HG03457 (cell line): Measurements from ENCODE around the gene SLC7A11.

Source experiments
- ATAC-seq: cut with Tn5 transposase; IDR thresholded peaks from one replicate; pipeline ENCODE4 v1.9.1; 2021; ENCODE audit warnings: moderate number of reproducible peaks; ENCODE audit not compliant: unreplicated experiment

SLC7A11 gene

GRCh38 chr4:138174981-138175794 is 67.0 kb downstream of the SLC7A11 start:
- ATAC-seq = no peak

- no peak for ATAC-seq
Measured at GRCh38 chr4:138164208-138164607, 77.9 kb downstream of the SLC7A11 start.

- no peak for ATAC-seq
Measured at GRCh38 chr4:138163171-138163570, 79.0 kb downstream of the SLC7A11 start.

GRCh38 chr4:138162259-138162658 is 79.9 kb downstream of the SLC7A11 start:
- ATAC-seq = no peak

- ATAC-seq = no peak
Measured at GRCh38 chr4:138161351-138161750, 80.8 kb downstream of the SLC7A11 start.

GRCh38 chr4:138158746-138159297 is 83.3 kb downstream of the SLC7A11 start:
- ATAC-seq = no peak

GRCh38 chr4:138140879-138141278 is 101.3 kb downstream of the SLC7A11 start:
- no peak for ATAC-seq

GRCh38 chr4:138138774-138139173 is 103.4 kb downstream of the SLC7A11 start:
- ATAC-seq = no peak

- ATAC-seq = no peak
Measured at GRCh38 chr4:138135610-138136009, 106.5 kb downstream of the SLC7A11 start.

- no peak for ATAC-seq
Measured at GRCh38 chr4:138118270-138118669, 123.9 kb downstream of the SLC7A11 start.

- no peak for ATAC-seq
Measured at GRCh38 chr4:138115053-138115452, 127.1 kb downstream of the SLC7A11 start.

GRCh38 chr4:138114434-138114833 is 127.7 kb downstream of the SLC7A11 start:
- ATAC-seq = peak; percentile 98
